ENCODE measurements around the gene ETS1.

DNA sequence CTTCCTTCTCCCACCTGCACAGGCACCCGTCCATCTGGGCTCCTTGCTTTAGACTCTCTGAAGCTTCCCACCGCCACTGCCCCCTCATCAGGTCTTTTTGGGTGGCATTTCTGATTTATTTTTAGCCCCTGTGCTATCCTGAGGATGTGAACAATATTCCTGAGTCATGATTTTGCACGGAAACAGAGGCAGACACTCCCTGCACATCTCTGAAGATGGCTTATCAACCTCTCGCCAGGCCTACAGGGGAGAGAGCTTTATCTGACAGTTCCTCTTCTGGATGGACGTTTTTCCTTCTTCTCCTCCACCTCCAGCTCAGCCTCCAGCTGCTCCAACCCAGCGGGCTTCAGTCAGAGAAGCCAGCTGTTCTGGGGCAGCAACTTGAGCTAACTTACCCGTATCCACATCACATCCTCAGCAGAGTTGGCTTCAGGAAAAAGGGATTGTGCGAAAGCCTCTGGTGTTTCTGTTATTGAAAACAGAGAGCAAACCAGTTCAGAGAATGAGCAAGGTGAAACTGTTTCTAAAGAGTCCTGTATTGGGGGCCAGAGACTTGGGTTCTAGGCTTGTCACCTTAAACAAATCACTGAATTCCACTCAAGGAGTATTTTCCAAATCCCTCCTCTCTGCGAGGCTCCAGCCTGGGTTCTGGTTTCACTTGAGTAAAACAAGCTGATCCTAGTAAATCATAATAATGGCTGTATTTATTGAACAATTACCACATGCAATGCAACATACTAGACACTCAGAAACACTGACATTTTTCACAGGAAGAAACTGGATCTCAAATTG is 33.1 kb upstream of the ETS1 start:
- no peak for TF ChIP-seq POLR2AphosphoS5 (IDR thresholded peaks at IDR 0.05)
- TF ChIP-seq, protein P1, sequence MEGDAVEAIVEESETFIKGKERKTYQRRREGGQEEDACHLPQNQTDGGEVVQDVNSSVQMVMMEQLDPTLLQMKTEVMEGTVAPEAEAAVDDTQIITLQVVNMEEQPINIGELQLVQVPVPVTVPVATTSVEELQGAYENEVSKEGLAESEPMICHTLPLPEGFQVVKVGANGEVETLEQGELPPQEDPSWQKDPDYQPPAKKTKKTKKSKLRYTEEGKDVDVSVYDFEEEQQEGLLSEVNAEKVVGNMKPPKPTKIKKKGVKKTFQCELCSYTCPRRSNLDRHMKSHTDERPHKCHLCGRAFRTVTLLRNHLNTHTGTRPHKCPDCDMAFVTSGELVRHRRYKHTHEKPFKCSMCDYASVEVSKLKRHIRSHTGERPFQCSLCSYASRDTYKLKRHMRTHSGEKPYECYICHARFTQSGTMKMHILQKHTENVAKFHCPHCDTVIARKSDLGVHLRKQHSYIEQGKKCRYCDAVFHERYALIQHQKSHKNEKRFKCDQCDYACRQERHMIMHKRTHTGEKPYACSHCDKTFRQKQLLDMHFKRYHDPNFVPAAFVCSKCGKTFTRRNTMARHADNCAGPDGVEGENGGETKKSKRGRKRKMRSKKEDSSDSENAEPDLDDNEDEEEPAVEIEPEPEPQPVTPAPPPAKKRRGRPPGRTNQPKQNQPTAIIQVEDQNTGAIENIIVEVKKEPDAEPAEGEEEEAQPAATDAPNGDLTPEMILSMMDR (IDR thresholded peaks at IDR 0.05) = no peak
- TF ChIP-seq POLR2A (IDR thresholded peaks at IDR 0.05) = no peak
- TF ChIP-seq EP300 (IDR thresholded peaks at IDR 0.05; ENCODE audit: low read depth) = no peak

Data from transverse colon (tissue), 4 donors.